Activated T-cell treated with anti-CD3 and anti-CD28 coated beads for 1 hour (primary cell): ENCODE measurements around the gene SLC25A23.
A peak's percentile ranks its signal among the peaks of the same experiment; 100 is the strongest.
"Not testable (repeated sequence)": the region's sequence is repeated elsewhere in the genome, so short reads cannot be mapped to it uniquely, and the experiment has no call there.

Experiments
- DNase-seq: peaks from one replicate; pipeline ENCODE4 v3.0.0-alpha.2; 2020; ENCODE audit warnings: low read depth

The SLC25A23 gene

GRCh38 chr19:6459262-6460098 is at the start of gene SLC25A23:
Gene SLC25A23 (minus strand): TSS chr19:6459792. CDS start chr19:6459628, 164 bp downstream.
- DNase-seq, result peak; percentile 45

- DNase-seq, result not testable (repeated sequence)
Measured at GRCh38 chr19:6508028-6508771, 48.6 kb upstream of the SLC25A23 start.

- DNase-seq, result no peak
Measured at GRCh38 chr19:6503407-6504201, 44.0 kb upstream of the SLC25A23 start.

GRCh38 chr19:6501740-6502648 is 42.4 kb upstream of the SLC25A23 start, which contains the start of gene TUBB4A:
Gene TUBB4A (minus strand): TSS chr19:6502309. CDS start chr19:6502212, 97 bp downstream.
- peak; percentile 24 for DNase-seq

GRCh38 chr19:6500837-6501739 is 41.5 kb upstream of the SLC25A23 start:
- DNase-seq, result no peak

GRCh38 chr19:6499052-6499790 is 39.6 kb upstream of the SLC25A23 start:
- no peak for DNase-seq

GRCh38 chr19:6498294-6499036 is 38.9 kb upstream of the SLC25A23 start:
- no peak for DNase-seq

- DNase-seq, result no peak
Measured at GRCh38 chr19:6495947-6496346, 36.4 kb upstream of the SLC25A23 start.

GRCh38 chr19:6494438-6495036 is 34.9 kb upstream of the SLC25A23 start:
- DNase-seq, result no peak

- no peak for DNase-seq
Measured at GRCh38 chr19:6491802-6492592, 32.4 kb upstream of the SLC25A23 start.

GRCh38 chr19:6490134-6490533 is 30.5 kb upstream of the SLC25A23 start:
- DNase-seq, result no peak

GRCh38 chr19:6489278-6490061 is 29.9 kb upstream of the SLC25A23 start:
- no peak for DNase-seq

GRCh38 chr19:6484831-6485230 is 25.2 kb upstream of the SLC25A23 start:
- DNase-seq, result no peak

- no peak for DNase-seq
Measured at GRCh38 chr19:6484230-6484629, 24.6 kb upstream of the SLC25A23 start.

GRCh38 chr19:6483235-6483634 is 23.6 kb upstream of the SLC25A23 start:
- no peak for DNase-seq

- no peak for DNase-seq
Measured at GRCh38 chr19:6482343-6482686, 22.7 kb upstream of the SLC25A23 start.
